Left lung (tissue), 10 donors: ENCODE data around the gene ARHGAP1. TPM values are rescaled to one million over a fixed set of nuclear protein-coding genes. Genes with fewer than 3 reads are reported as not detected.

Experiments used
- ATAC-seq: fragments of 200-7000 bp; cut with Tn5 transposase; one replicate; pipeline ENCODE4 v1.9.1; 2020; ENCODE audit warnings: moderate library complexity
- DNase-seq, 4 donors: peaks; one replicate each; pipeline ENCODE4 v3.0.0-alpha.2; 2013 to 2020
- H3K27ac ChIP-seq, 2 donors: fragments of 200-600 bp; sonication (generic) in 1 of 2; one replicate each; pipeline versions ENCODE4 v1.5.0 to v1.8.0; 2020 to 2021
- H3K27me3 ChIP-seq, 2 donors: fragments of 200-600 bp; sonication (generic) in 1 of 2; one replicate each; pipeline versions ENCODE4 v1.5.0 to v1.8.0; 2020 to 2021
- H3K36me3 ChIP-seq, 2 donors: fragments of 200-600 bp; sonication (generic) in 1 of 2; one replicate each; pipeline versions ENCODE4 v1.5.0 to v1.8.0; 2020 to 2021
- H3K4me1 ChIP-seq, 2 donors: fragments of 200-600 bp; one replicate each; pipeline ENCODE4 v1.8.0; 2021
- H3K4me3 ChIP-seq, 2 donors: fragments of 200-600 bp; sonication (generic) in 1 of 2; one replicate each; pipeline versions ENCODE4 v1.5.0 to v1.8.0; 2020 to 2021; ENCODE audit warnings: mild to moderate bottlenecking in 1 of 2
- H3K9me3 ChIP-seq, 2 donors: fragments of 200-600 bp; sonication (generic) in 1 of 2; one replicate each; pipeline versions ENCODE4 v1.5.0 to v1.8.0; 2020 to 2021
- intact Hi-C, 2 donors: fragments of 100-400 bp; cut with DNase I; formaldehyde crosslinking; loops; one replicate each; pipeline versions ENCODE4 v1.11.2 to v1.14.2; 2022
- polyA plus RNA-seq, 6 donors: library from polyadenylated mRNA; unstranded; fragments of 120-200 nt; gene quantifications; one replicate each; pipeline ENCODE4 v1.2.1, GENCODE V29; 2013; ENCODE audit not compliant: insufficient read length in 6 of 6
- total RNA-seq, 2 donors: library from RNA; stranded (reverse); fragmentation: NEBNext Ultra II Directional; extraction: Animal tissue kit (Norgen Biotek cat#: 25700); gene quantifications; one replicate each; pipeline ENCODE4 v1.2.1, GENCODE V29; 2021
- TF ChIP-seq, protein P1 (sequence below), 2 donors: fragments of 200-600 bp; sonication (generic) in 1 of 2; IDR thresholded peaks; one replicate each; pipeline versions ENCODE4 v1.5.0 to v1.8.0; 2021; ENCODE audit warnings: antibody characterized with exemption in 2 of 2
- donor health status: DM: no; HTN: yes; CAD: no.
- donor health status: DM: no; HTN: no; CAD: no.

The ARHGAP1 gene
- total and polyA plus RNA-seq, 8 donors = 59.9 to 90.3 (median 67.0) TPM

DNA sequence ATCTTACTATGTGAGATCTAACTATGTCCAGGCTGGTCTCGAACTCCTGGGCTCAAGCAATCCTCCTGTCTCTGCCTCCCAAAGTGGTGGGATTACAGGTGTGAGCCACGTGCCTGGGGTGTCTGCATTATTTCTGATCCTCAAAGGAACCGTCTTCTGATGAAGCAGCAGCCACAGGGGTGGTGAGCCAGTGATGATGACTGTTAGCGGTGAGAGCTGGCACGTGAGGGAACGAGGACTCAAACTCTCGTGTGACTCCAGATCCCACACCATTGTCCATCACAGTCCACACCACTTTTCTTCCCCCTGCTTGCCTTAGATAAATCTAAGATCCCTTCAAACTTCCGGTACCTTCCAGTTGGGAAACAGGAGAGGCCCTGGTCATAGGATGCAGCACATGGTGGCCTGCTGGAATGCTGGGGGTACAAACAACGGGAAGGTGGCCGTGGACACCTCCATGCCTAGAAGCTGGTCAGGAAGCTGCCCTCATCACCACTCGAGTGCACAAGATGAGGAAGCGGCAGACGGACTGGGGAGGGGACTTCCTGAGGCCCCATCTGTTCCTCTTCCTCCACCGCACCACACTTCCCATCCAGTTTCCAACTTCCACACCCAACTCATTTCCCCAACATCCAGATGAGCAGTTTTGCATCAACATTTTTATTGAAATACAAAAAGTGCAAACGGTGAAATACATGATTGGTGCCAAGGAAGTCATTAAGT is 23.8 kb downstream of the ARHGAP1 start:
- Histone ChIP-seq H3K4me3 (no peak overlapping the region), H3K4me1 (peaks cover 23 to 60% of the 10 kb centered on the region in 2 donors), H3K9me3 (no peaks in the 10 kb centered on the region), H3K36me3 (peaks cover 3 to 75% of the 10 kb centered on the region in 2 donors), H3K27ac (peak overlapping the region; percentile 83 to 87), H3K27me3 (no peaks in the 10 kb centered on the region)
- ATAC-seq = no peak
- TF ChIP-seq, protein P1, sequence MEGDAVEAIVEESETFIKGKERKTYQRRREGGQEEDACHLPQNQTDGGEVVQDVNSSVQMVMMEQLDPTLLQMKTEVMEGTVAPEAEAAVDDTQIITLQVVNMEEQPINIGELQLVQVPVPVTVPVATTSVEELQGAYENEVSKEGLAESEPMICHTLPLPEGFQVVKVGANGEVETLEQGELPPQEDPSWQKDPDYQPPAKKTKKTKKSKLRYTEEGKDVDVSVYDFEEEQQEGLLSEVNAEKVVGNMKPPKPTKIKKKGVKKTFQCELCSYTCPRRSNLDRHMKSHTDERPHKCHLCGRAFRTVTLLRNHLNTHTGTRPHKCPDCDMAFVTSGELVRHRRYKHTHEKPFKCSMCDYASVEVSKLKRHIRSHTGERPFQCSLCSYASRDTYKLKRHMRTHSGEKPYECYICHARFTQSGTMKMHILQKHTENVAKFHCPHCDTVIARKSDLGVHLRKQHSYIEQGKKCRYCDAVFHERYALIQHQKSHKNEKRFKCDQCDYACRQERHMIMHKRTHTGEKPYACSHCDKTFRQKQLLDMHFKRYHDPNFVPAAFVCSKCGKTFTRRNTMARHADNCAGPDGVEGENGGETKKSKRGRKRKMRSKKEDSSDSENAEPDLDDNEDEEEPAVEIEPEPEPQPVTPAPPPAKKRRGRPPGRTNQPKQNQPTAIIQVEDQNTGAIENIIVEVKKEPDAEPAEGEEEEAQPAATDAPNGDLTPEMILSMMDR (IDR thresholded peaks at IDR 0.05) = no peak
- intact Hi-C loops = no loop called here
- peak in 2 of 4 donors; percentile 56 to 84 for DNase-seq

- Histone ChIP-seq H3K36me3 (peaks cover 3 to 75% of the 10 kb centered on the region in 2 donors), H3K27me3 (no peaks in the 10 kb centered on the region), H3K4me1 (peaks cover 23 to 66% of the 10 kb centered on the region in 2 donors), H3K4me3 (no peak overlapping the region), H3K9me3 (no peaks in the 10 kb centered on the region), H3K27ac (peak overlapping the region; percentile 83 to 87)
- DNase-seq = no peak
- TF ChIP-seq, protein P1 (IDR thresholded peaks at IDR 0.05) = no peak
- intact Hi-C loops = no loop called here
- ATAC-seq = no peak
These were observed 24.5 kb downstream of the ARHGAP1 start for GRCh38 chr11:46675949-46676348.

DNA sequence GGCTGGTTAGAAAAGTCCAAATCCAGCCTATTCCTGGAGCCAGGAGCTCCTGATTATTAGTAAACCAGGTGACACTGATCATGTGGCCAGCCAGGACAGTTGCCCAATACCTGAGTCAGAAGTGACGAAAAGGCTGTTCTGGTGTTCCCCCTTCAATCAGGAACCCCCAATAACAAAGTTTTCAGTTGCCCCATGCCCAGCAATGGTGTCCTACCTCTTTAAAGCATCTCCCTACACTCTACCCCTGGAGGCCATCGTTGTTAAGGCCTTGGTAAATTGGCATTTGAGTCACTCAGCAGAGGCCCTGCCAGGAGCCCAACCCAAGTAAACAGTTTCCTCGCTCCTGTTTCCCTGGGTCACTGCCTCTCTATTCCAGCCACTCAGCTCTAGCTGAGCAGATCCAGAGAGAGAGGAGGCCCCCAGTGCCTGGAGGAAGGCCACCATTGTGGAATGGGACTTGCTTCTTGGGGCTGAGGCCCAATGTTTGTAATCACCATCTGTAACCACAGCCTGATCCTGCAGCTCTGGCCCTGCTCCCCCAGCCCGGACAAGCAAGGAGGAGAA is 25.0 kb downstream of the ARHGAP1 start:
- Histone ChIP-seq H3K27ac (peak overlapping the region; percentile 83 to 87), H3K36me3 (peaks cover 3 to 75% of the 10 kb centered on the region in 2 donors), H3K9me3 (no peaks in the 10 kb centered on the region), H3K27me3 (no peaks in the 10 kb centered on the region), H3K4me1 (peaks cover 23 to 72% of the 10 kb centered on the region in 2 donors), H3K4me3 (no peak overlapping the region)
- DNase-seq (peak in 1 of 4 donors; percentile 55), ATAC-seq (peak; percentile 76)
- TF ChIP-seq, protein P1 (IDR thresholded peaks at IDR 0.05) = no peak
- intact Hi-C loops = no loop called here

GRCh38 chr11:46674463-46675287 is 25.7 kb downstream of the ARHGAP1 start:
- ATAC-seq = peak; percentile 60
- Histone ChIP-seq H3K9me3 (no peaks in the 10 kb centered on the region), H3K27ac (peak overlapping the region; percentile 83 to 87), H3K27me3 (no peaks in the 10 kb centered on the region), H3K36me3 (peaks cover 3 to 75% of the 10 kb centered on the region in 2 donors), H3K4me3 (no peak overlapping the region), H3K4me1 (peaks cover 23 to 77% of the 10 kb centered on the region in 2 donors)
- intact Hi-C loops = no loop called here
- TF ChIP-seq, protein P1 (IDR thresholded peaks at IDR 0.05) = no peak
- peak in 1 of 4 donors; percentile 39 for DNase-seq
